Left lung (tissue), 10 donors: ENCODE measurements around the gene SLC38A10. TPM values are rescaled to one million over a fixed set of nuclear protein-coding genes. Genes with fewer than 3 reads are reported as not detected.

Experiments
- ATAC-seq: fragments of 200-7000 bp; cut with Tn5 transposase; one replicate; pipeline ENCODE4 v1.9.1; 2020; ENCODE audit warnings: moderate library complexity
- DNase-seq, 4 donors: peaks; one replicate each; pipeline ENCODE4 v3.0.0-alpha.2; 2013 to 2020
- H3K27ac ChIP-seq, 2 donors: fragments of 200-600 bp; sonication (generic) in 1 of 2; one replicate each; pipeline versions ENCODE4 v1.5.0 to v1.8.0; 2020 to 2021
- H3K27me3 ChIP-seq, 2 donors: fragments of 200-600 bp; sonication (generic) in 1 of 2; one replicate each; pipeline versions ENCODE4 v1.5.0 to v1.8.0; 2020 to 2021
- H3K36me3 ChIP-seq, 2 donors: fragments of 200-600 bp; sonication (generic) in 1 of 2; one replicate each; pipeline versions ENCODE4 v1.5.0 to v1.8.0; 2020 to 2021
- H3K4me1 ChIP-seq, 2 donors: fragments of 200-600 bp; one replicate each; pipeline ENCODE4 v1.8.0; 2021
- H3K4me3 ChIP-seq, 2 donors: fragments of 200-600 bp; sonication (generic) in 1 of 2; one replicate each; pipeline versions ENCODE4 v1.5.0 to v1.8.0; 2020 to 2021; ENCODE audit warnings: mild to moderate bottlenecking in 1 of 2
- H3K9me3 ChIP-seq, 2 donors: fragments of 200-600 bp; sonication (generic) in 1 of 2; one replicate each; pipeline versions ENCODE4 v1.5.0 to v1.8.0; 2020 to 2021
- intact Hi-C, 2 donors: fragments of 100-400 bp; cut with DNase I; formaldehyde crosslinking; loops; one replicate each; pipeline versions ENCODE4 v1.11.2 to v1.14.2; 2022
- polyA plus RNA-seq, 6 donors: library from polyadenylated mRNA; unstranded; fragments of 120-200 nt; gene quantifications; one replicate each; pipeline ENCODE4 v1.2.1, GENCODE V29; 2013; ENCODE audit not compliant: insufficient read length in 6 of 6
- total RNA-seq, 2 donors: library from RNA; stranded (reverse); fragmentation: NEBNext Ultra II Directional; extraction: Animal tissue kit (Norgen Biotek cat#: 25700); gene quantifications; one replicate each; pipeline ENCODE4 v1.2.1, GENCODE V29; 2021
- TF ChIP-seq, protein P1 (sequence below), 2 donors: fragments of 200-600 bp; sonication (generic) in 1 of 2; IDR thresholded peaks; one replicate each; pipeline versions ENCODE4 v1.5.0 to v1.8.0; 2021; ENCODE audit warnings: antibody characterized with exemption in 2 of 2
- donor health status: DM: no; HTN: yes; CAD: no.
- donor health status: DM: no; HTN: no; CAD: no.

The SLC38A10 gene
- total and polyA plus RNA-seq, 8 donors: 48.4 to 109 (median 63.0) TPM

GRCh38 chr17:81263371-81264181 lies 31.5 kb downstream of the SLC38A10 start:
- H3K36me3 ChIP-seq: peaks cover 0 to 95% of the 10 kb centered on the region in 2 donors
- ATAC-seq: no peak

DNA sequence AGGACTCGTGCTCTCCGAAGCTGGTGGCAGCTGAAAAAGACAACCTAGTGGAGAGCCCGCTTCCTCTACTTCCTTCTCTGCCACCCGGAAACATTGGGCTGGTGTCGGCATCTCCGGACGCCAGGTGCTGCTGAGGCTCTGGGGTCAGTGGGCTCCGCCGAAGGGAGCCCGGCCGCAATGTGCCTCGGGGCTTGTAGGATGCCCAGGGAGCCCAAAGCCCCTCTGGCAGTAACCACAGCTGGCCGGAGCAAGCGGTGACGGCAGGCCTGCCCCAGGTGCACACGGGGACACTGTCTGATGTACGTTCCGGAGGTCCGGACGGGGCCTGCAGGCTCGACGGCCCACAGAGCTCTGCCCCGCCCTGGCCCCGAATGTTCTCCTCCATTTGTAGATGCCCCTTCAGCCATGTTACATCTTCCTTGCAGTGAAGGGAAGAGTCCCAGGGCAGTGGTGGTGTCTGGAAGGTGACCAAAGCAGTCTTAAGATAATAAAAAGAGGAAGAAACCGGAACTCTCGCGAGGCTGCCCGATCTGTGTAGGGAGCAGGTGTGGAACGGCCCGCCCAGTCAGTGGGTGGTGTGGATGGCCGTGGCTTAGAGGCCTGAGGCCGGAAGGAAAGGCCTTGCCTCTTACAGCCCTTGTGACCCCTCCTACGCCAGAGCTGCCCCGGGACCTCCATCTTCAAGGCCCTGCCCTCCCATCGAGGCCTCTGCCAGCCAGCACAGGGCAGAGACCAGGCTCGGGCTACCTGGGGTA lies 33.3 kb downstream of the SLC38A10 start:
- no peak overlapping the region for H3K4me3 ChIP-seq
- TF ChIP-seq, protein P1, sequence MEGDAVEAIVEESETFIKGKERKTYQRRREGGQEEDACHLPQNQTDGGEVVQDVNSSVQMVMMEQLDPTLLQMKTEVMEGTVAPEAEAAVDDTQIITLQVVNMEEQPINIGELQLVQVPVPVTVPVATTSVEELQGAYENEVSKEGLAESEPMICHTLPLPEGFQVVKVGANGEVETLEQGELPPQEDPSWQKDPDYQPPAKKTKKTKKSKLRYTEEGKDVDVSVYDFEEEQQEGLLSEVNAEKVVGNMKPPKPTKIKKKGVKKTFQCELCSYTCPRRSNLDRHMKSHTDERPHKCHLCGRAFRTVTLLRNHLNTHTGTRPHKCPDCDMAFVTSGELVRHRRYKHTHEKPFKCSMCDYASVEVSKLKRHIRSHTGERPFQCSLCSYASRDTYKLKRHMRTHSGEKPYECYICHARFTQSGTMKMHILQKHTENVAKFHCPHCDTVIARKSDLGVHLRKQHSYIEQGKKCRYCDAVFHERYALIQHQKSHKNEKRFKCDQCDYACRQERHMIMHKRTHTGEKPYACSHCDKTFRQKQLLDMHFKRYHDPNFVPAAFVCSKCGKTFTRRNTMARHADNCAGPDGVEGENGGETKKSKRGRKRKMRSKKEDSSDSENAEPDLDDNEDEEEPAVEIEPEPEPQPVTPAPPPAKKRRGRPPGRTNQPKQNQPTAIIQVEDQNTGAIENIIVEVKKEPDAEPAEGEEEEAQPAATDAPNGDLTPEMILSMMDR (IDR thresholded peaks at IDR 0.05): no peak
- intact Hi-C loops: loop anchor here in 1 of 2 donors (10.0 kb wide), 1 partner anchor 223 kb away; no protein-coding TSS in a partner anchor
- H3K27me3 ChIP-seq: no peaks in the 10 kb centered on the region
- ATAC-seq (no peak), DNase-seq (no peak)
- no peak overlapping the region for H3K27ac ChIP-seq
- peaks cover 0 to 3% of the 10 kb centered on the region in 2 donors for H3K4me1 ChIP-seq
- H3K36me3 ChIP-seq: peaks cover 0 to 99% of the 10 kb centered on the region in 2 donors
- no peaks in the 10 kb centered on the region for H3K9me3 ChIP-seq

More at GRCh38 chr17:81263371-81264181, 31.5 kb downstream of the SLC38A10 start:
- no peak for DNase-seq
- intact Hi-C loops: loop anchor here in 1 of 2 donors (10.0 kb wide), 1 partner anchor 221 kb away; no protein-coding TSS in a partner anchor
- H3K27ac ChIP-seq: no peak overlapping the region
- TF ChIP-seq, protein P1 (IDR thresholded peaks at IDR 0.05): no peak
- H3K4me3 ChIP-seq: no peak overlapping the region
- peaks cover 0 to 9% of the 10 kb centered on the region in 2 donors for H3K4me1 ChIP-seq
- H3K9me3 ChIP-seq: no peaks in the 10 kb centered on the region
- no peaks in the 10 kb centered on the region for H3K27me3 ChIP-seq

- TF ChIP-seq, protein P1 (IDR thresholded peaks at IDR 0.05): no peak
- Histone ChIP-seq H3K27ac (no peak overlapping the region), H3K27me3 (no peaks in the 10 kb centered on the region), H3K4me1 (peaks cover 0 to 3% of the 10 kb centered on the region in 2 donors), H3K9me3 (no peaks in the 10 kb centered on the region), H3K4me3 (no peak overlapping the region), H3K36me3 (peaks cover 0 to 100% of the 10 kb centered on the region in 2 donors)
- no peak for DNase-seq
- no peak for ATAC-seq
- intact Hi-C loops: loop anchor here in 1 of 2 donors (10.0 kb wide), 1 partner anchor 224 kb away; no protein-coding TSS in a partner anchor
Observed at GRCh38 chr17:81261096-81261495, 34.0 kb downstream of the SLC38A10 start.

- ATAC-seq: no peak
- Histone ChIP-seq H3K27ac (no peak overlapping the region), H3K27me3 (no peaks in the 10 kb centered on the region), H3K4me3 (no peak overlapping the region), H3K4me1 (peaks cover under 1 to 8% of the 10 kb centered on the region in 2 donors), H3K36me3 (peaks cover 0 to 98% of the 10 kb centered on the region in 2 donors), H3K9me3 (no peaks in the 10 kb centered on the region)
- intact Hi-C loops: loop anchor here in 1 of 2 donors (10.0 kb wide), 1 partner anchor 224 kb away; no protein-coding TSS in a partner anchor
- TF ChIP-seq, protein P1 (IDR thresholded peaks at IDR 0.05): no peak
- DNase-seq: no peak
Observed at GRCh38 chr17:81260641-81261040, 34.5 kb downstream of the SLC38A10 start.
